ENCODE results near the gene GTPBP2.

The GTPBP2 gene

GRCh38 chr6:43613721-43614395, 15.2 kb downstream of the GTPBP2 start:
- DNase-seq (ENCODE audit: low read depth, low spot score), result no peak
- no peak overlapping the region for H3K4me3 ChIP-seq (ENCODE audit: low read depth, low read length)
- TF ChIP-seq CTCF (IDR thresholded peaks at IDR 0.05; ENCODE audit: low read depth, low read length), result no peak
- in situ Hi-C loops (cut with HindIII; ENCODE audit: low sequenced_read_pairs), result no loop called here

GRCh38 chr6:43610431-43610830, 18.6 kb downstream of the GTPBP2 start:
- no peak overlapping the region for H3K4me3 ChIP-seq (ENCODE audit: low read depth, low read length)
- in situ Hi-C loops (cut with HindIII; ENCODE audit: low sequenced_read_pairs), result no loop called here
- TF ChIP-seq CTCF (IDR thresholded peaks at IDR 0.05; ENCODE audit: low read depth, low read length), result no peak
- no peak for DNase-seq (ENCODE audit: low read depth, low spot score)

GRCh38 chr6:43609402-43609801, 19.7 kb downstream of the GTPBP2 start:
- TF ChIP-seq CTCF (IDR thresholded peaks at IDR 0.05; ENCODE audit: low read depth, low read length), result no peak
- in situ Hi-C loops (cut with HindIII; ENCODE audit: low sequenced_read_pairs), result no loop called here

GRCh38 chr6:43608807-43609206, 20.3 kb downstream of the GTPBP2 start:
- in situ Hi-C loops (cut with HindIII; ENCODE audit: low sequenced_read_pairs), result no loop called here
- no peak overlapping the region for H3K4me3 ChIP-seq (ENCODE audit: low read depth, low read length)
- DNase-seq (ENCODE audit: low read depth, low spot score), result no peak
- TF ChIP-seq CTCF (IDR thresholded peaks at IDR 0.05; ENCODE audit: low read depth, low read length), result no peak

More at GRCh38 chr6:43609402-43609801, 19.7 kb downstream of the GTPBP2 start:
- DNase-seq (ENCODE audit: low read depth, low spot score), result no peak
- H3K4me3 ChIP-seq (ENCODE audit: low read depth, low read length), result no peak overlapping the region

GRCh38 chr6:43608310-43608763, 20.7 kb downstream of the GTPBP2 start:
- in situ Hi-C loops (cut with HindIII; ENCODE audit: low sequenced_read_pairs), result no loop called here
- peak; percentile 85 for TF ChIP-seq CTCF (IDR thresholded peaks at IDR 0.05; ENCODE audit: low read depth, low read length)
- peak; percentile 84 for DNase-seq (ENCODE audit: low read depth, low spot score)
- no peak overlapping the region for H3K4me3 ChIP-seq (ENCODE audit: low read depth, low read length)

- DNase-seq (ENCODE audit: low read depth, low spot score), result no peak
- TF ChIP-seq CTCF (IDR thresholded peaks at IDR 0.05; ENCODE audit: low read depth, low read length), result no peak
- H3K4me3 ChIP-seq (ENCODE audit: low read depth, low read length), result no peak overlapping the region
- in situ Hi-C loops (cut with HindIII; ENCODE audit: low sequenced_read_pairs), result no loop called here
Observed at GRCh38 chr6:43606019-43606418, 23.0 kb downstream of the GTPBP2 start.

Measured in astrocyte of the spinal cord (primary cell).